ENCODE data around the gene EFNA2.

DNA sequence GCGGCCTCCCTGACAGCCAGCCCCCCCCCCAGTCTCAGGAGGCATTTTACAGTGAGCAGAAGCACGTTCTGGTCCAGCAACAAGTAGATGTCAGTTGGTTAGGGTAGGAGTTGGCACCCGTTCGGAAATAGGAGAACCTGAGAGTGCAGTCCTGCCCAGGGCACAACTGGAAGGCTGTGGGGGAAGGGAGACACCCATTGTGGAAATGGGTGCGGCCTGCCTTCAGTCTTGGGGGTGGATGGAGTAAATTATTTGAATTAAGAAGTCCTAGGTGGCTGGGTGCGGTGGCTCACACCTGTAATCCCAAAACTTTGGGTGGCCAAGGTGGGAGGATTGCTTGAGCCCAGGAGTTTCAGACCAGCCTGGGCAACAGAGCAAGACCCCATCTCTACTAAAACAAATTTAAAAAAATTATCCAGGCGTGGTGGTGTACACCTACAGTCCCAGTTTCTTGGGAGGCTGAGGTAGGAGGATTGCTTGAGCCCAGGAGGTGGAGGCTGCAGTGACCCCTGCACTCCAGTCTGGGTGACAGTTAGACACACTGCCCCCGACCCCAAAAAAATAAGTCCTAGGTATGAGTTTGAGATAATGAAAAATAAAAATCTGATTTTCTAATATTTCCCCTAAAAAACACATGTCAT, 15.3 kb upstream of the EFNA2 start:
- TF ChIP-seq ARNT (IDR thresholded peaks at IDR 0.05) (no peak), SP1 (IDR thresholded peaks at IDR 0.05) (no peak), SUZ12 (IDR thresholded peaks at IDR 0.05) (no peak), BHLHE40 (IDR thresholded peaks at IDR 0.05; ENCODE audit: borderline replicate concordance) (no peak), LEF1 (IDR thresholded peaks at IDR 0.05; ENCODE audit: borderline replicate concordance) (no peak), FOXK2 (IDR thresholded peaks at IDR 0.05) (no peak), NFRKB (IDR thresholded peaks at IDR 0.05) (no peak), ELF4 (IDR thresholded peaks at IDR 0.05) (no peak), ZNF384 (IDR thresholded peaks at IDR 0.05) (no peak), FOXA1 (IDR thresholded peaks at IDR 0.05) (no peak), FOXM1 (IDR thresholded peaks at IDR 0.05; ENCODE audit: borderline replicate concordance) (no peak), L3MBTL2 (conservative IDR thresholded peaks at IDR 0.05) (no peak), HDGF (IDR thresholded peaks at IDR 0.05; ENCODE audit: borderline replicate concordance) (no peak)
- TF ChIP-seq, protein P1, sequence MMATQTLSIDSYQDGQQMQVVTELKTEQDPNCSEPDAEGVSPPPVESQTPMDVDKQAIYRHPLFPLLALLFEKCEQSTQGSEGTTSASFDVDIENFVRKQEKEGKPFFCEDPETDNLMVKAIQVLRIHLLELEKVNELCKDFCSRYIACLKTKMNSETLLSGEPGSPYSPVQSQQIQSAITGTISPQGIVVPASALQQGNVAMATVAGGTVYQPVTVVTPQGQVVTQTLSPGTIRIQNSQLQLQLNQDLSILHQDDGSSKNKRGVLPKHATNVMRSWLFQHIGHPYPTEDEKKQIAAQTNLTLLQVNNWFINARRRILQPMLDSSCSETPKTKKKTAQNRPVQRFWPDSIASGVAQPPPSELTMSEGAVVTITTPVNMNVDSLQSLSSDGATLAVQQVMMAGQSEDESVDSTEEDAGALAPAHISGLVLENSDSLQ (IDR thresholded peaks at IDR 0.05), result no peak

Data from HEK293T (cell line).